OCI-LY1 (cell line): ENCODE data around the gene CD101.

Experiments
- CTCF ChIP-seq: fragments of 200-600 bp; sonication (generic), shearing (Covaris generic); IDR thresholded peaks from 2 replicates; pipeline ENCODE4 v1.5.1; 2017; ENCODE audit warnings: mild to moderate bottlenecking, antibody characterized with exemption, low read length, moderate library complexity, mixed read lengths
- EZH2 ChIP-seq: fragments of 200-600 bp; sonication (generic), shearing (Covaris generic); IDR thresholded peaks from 2 replicates; pipeline ENCODE4 v1.8.0; 2017; ENCODE audit warnings: borderline replicate concordance, mixed run types, mild to moderate bottlenecking, antibody characterized with exemption, low read length, moderate library complexity, mixed read lengths

- TF ChIP-seq CTCF = no peak
- TF ChIP-seq EZH2 = no peak
Measured at GRCh38 chr1:117032681-117033539, 31.4 kb downstream of the CD101 start.
